GM10847 (cell line): Measurements from ENCODE around the gene ACAT1.

ENCODE experiments used
- POLR2A ChIP-seq: IDR thresholded peaks from 2 replicates; pipeline ENCODE4 v1.6.1; 2011; ENCODE audit not compliant: insufficient read length; ENCODE audit errors: extremely low read depth

ACAT1 gene

GRCh38 chr11:108135845-108136544 lies 14.6 kb downstream of the ACAT1 start:
- TF ChIP-seq POLR2A, result no peak

- no peak for TF ChIP-seq POLR2A
Observed at GRCh38 chr11:108137212-108137611, 15.8 kb downstream of the ACAT1 start.

GRCh38 chr11:108142304-108142703 lies 20.9 kb downstream of the ACAT1 start:
- TF ChIP-seq POLR2A, result no peak

- no peak for TF ChIP-seq POLR2A
Observed at GRCh38 chr11:108144615-108145014, 23.2 kb downstream of the ACAT1 start.

GRCh38 chr11:108147150-108147549 lies 25.8 kb downstream of the ACAT1 start:
- TF ChIP-seq POLR2A, result no peak

- no peak for TF ChIP-seq POLR2A
Observed at GRCh38 chr11:108148556-108148955, 27.2 kb downstream of the ACAT1 start.

- TF ChIP-seq POLR2A, result no peak
Observed at GRCh38 chr11:108154591-108154990, 33.2 kb downstream of the ACAT1 start.

- no peak for TF ChIP-seq POLR2A
Observed at GRCh38 chr11:108160970-108161566, 39.7 kb downstream of the ACAT1 start.

- TF ChIP-seq POLR2A, result no peak
Observed at GRCh38 chr11:108167624-108168023, 46.3 kb downstream of the ACAT1 start.

GRCh38 chr11:108170184-108170583 lies 48.8 kb downstream of the ACAT1 start:
- no peak for TF ChIP-seq POLR2A

- TF ChIP-seq POLR2A, result no peak
Observed at GRCh38 chr11:108177570-108177969, 56.2 kb downstream of the ACAT1 start.

GRCh38 chr11:108193725-108194124 lies 72.4 kb downstream of the ACAT1 start:
- no peak for TF ChIP-seq POLR2A

- no peak for TF ChIP-seq POLR2A
Observed at GRCh38 chr11:108196901-108197300, 75.5 kb downstream of the ACAT1 start.
